ENCODE measurements around the gene C4BPB.

- TF ChIP-seq CTCF (conservative IDR thresholded peaks at IDR 0.05; ENCODE audit: low read depth, low read length), result no peak
- no peak for TF ChIP-seq EZH2phosphoT487 (IDR thresholded peaks at IDR 0.05; ENCODE audit: borderline replicate concordance, low read length)
These were observed 17.2 kb upstream of the C4BPB start for GRCh38 chr1:207071426-207071825.
